H1 (cell line): ENCODE data around the gene GPR137. TPM values are rescaled to one million over a fixed set of nuclear protein-coding genes. Genes with fewer than 3 reads are reported as not detected.

Experiments used
- CTCF ChIA-PET: fragments of 300-600 bp; sonication (Branson Sonifier 250); formaldehyde crosslinking; loops from one replicate; lab custom pipeline; 2021; ENCODE audit not compliant: partially characterized antibody; lab: Charles Lee
- POLR2A ChIA-PET: fragments of 300-600 bp; sonication (Branson Sonifier 250); formaldehyde crosslinking; loops from one replicate; lab custom pipeline; 2021; ENCODE audit warnings: inconsistent platforms; ENCODE audit not compliant: partially characterized antibody; lab: Charles Lee
- DNase-seq, 2 experiments: peaks; one replicate each; pipeline versions ENCODE4 v3.0.0 to v3.0.0-alpha.2; 2010 to 2022; ENCODE audit warnings: low spot score in 2 of 2, low read depth in 1 of 2, mixed read lengths in 1 of 2
- FAIRE-seq: peaks from 2 replicates; lab custom pipeline; 2011; peaks lifted over from hg19 to GRCh38; lab: Jason Lieb, UNC
- H2AFZ ChIP-seq: 2 replicates; pipeline ENCODE4 v1.8.1; 2012; ENCODE audit warnings: low read length, inconsistent platforms
- H2AK5ac ChIP-seq: 2 replicates; pipeline ENCODE4 v1.6.1; 2013; ENCODE audit warnings: low read depth, low read length
- H2BK120ac ChIP-seq: replicated peaks from 2 replicates; pipeline ENCODE3; 2013; ENCODE audit warnings: low read depth, low read length, inconsistent platforms
- H2BK12ac ChIP-seq: 2 replicates; pipeline ENCODE4 v1.6.1; 2013; ENCODE audit warnings: low read depth, low read length
- H2BK15ac ChIP-seq: 2 replicates; pipeline ENCODE4 v1.6.1; 2013; ENCODE audit warnings: low read length
- H2BK20ac ChIP-seq: 2 replicates; pipeline ENCODE4 v1.6.1; 2013; ENCODE audit warnings: low read length
- H2BK5ac ChIP-seq: 2 replicates; pipeline ENCODE4 v1.6.1; 2013; ENCODE audit warnings: low read depth, low read length
- H3K14ac ChIP-seq: 2 replicates; pipeline ENCODE4 v1.6.1; 2013; ENCODE audit warnings: inconsistent platforms; ENCODE audit not compliant: insufficient read length
- H3K18ac ChIP-seq: 2 replicates; pipeline ENCODE4 v1.6.1; 2013; ENCODE audit warnings: low read length; ENCODE audit errors: extremely low read depth
- H3K23ac ChIP-seq: 2 replicates; pipeline ENCODE4 v1.6.1; 2013; ENCODE audit warnings: inconsistent platforms; ENCODE audit not compliant: insufficient read length
- H3K23me2 ChIP-seq: 2 replicates; pipeline ENCODE4 v1.6.1; 2013; ENCODE audit warnings: low read depth, low read length
- H3K27ac ChIP-seq: 2 replicates; pipeline ENCODE4 v1.6.1; 2011; ENCODE audit warnings: low read depth, low read length, inconsistent platforms
- H3K27me3 ChIP-seq, 4 experiments: replicated peaks in 1 of 4; 1 replicate in 1 of 4; 2 replicates in 3 of 4; pipeline versions ENCODE4 v1.6.1 to v1.8.1; 2011 to 2013; ENCODE audit warnings: low read length in 3 of 4, mild to moderate bottlenecking in 3 of 4, inconsistent platforms in 2 of 4, mixed read lengths in 2 of 4, moderate library complexity in 1 of 4; ENCODE audit not compliant: control insufficient read depth in 3 of 4, insufficient read depth in 3 of 4; ENCODE audit errors: extremely low read depth in 1 of 4
- H3K36me3 ChIP-seq, 4 experiments: 2 replicates each; pipeline versions ENCODE4 v1.6.1 to v1.8.1; 2011 to 2013; ENCODE audit warnings: mild to moderate bottlenecking in 4 of 4, low read length in 3 of 4, moderate library complexity in 2 of 4, control low read depth in 1 of 4, inconsistent platforms in 1 of 4; ENCODE audit not compliant: insufficient read depth in 4 of 4, control insufficient read depth in 2 of 4
- H3K4ac ChIP-seq: replicated peaks from 2 replicates; pipeline ENCODE3; 2013; ENCODE audit warnings: low read length, low read depth, mixed read lengths, inconsistent platforms; ENCODE audit not compliant: insufficient read length
- H3K4me1 ChIP-seq, 4 experiments: replicated peaks in 1 of 4; 1 replicate in 1 of 4; 2 replicates in 3 of 4; pipeline versions ENCODE4 v1.6.1 to v1.8.1; 2011 to 2013; ENCODE audit warnings: low read length in 3 of 4, inconsistent platforms in 2 of 4, mixed read lengths in 1 of 4; ENCODE audit not compliant: insufficient read depth in 4 of 4, control insufficient read depth in 3 of 4
- H3K4me2 ChIP-seq, 2 experiments: 2 replicates each; pipeline versions ENCODE4 v1.6.1 to v1.8.1; 2011 to 2013; ENCODE audit warnings: low read depth in 2 of 2, low read length in 2 of 2, control low read depth in 1 of 2, inconsistent platforms in 1 of 2, mild to moderate bottlenecking in 1 of 2; ENCODE audit not compliant: insufficient read depth in 1 of 2
- H3K4me3 ChIP-seq, 4 experiments: fragments of 200-600, 300-600 bp in 1 of 4; sonication (generic), shearing (Covaris generic), sonication (Bioruptor Twin) in 1 of 4; 2 replicates each; pipeline versions ENCODE4 v1.5.1 to v1.8.1; 2011 to 2016; ENCODE audit warnings: low read length in 4 of 4, low read depth in 3 of 4, control low read depth in 2 of 4, inconsistent platforms in 2 of 4, mild to moderate bottlenecking in 2 of 4, mixed read lengths in 1 of 4, moderate library complexity in 1 of 4; ENCODE audit not compliant: insufficient read depth in 2 of 4; ENCODE audit errors: extremely low read depth in 1 of 4
- H3K56ac ChIP-seq: replicated peaks from 2 replicates; pipeline ENCODE3; 2013; ENCODE audit warnings: low read depth, mild to moderate bottlenecking, mixed read lengths, low read length, inconsistent platforms; ENCODE audit not compliant: insufficient read length
- H3K79me1 ChIP-seq: 2 replicates; pipeline ENCODE4 v1.6.1; 2013; ENCODE audit warnings: low read depth, low read length, control low read depth
- H3K79me2 ChIP-seq, 2 experiments: 2 replicates each; pipeline versions ENCODE4 v1.6.1 to v1.8.1; 2012 to 2013; ENCODE audit warnings: low read length in 2 of 2, mild to moderate bottlenecking in 2 of 2, inconsistent platforms in 1 of 2; ENCODE audit not compliant: insufficient read depth in 2 of 2, control insufficient read depth in 1 of 2
- H3K9ac ChIP-seq, 4 experiments: replicated peaks in 1 of 4; 1 replicate in 1 of 4; 2 replicates in 3 of 4; pipeline versions ENCODE4 v1.6.1 to v1.8.1; 2011 to 2013; ENCODE audit warnings: low read depth in 3 of 4, low read length in 3 of 4, control low read depth in 2 of 4, mild to moderate bottlenecking in 2 of 4, moderate library complexity in 2 of 4, inconsistent platforms in 1 of 4; ENCODE audit errors: extremely low read depth in 1 of 4
- H3K9me3 ChIP-seq, 2 experiments: 2 replicates each; pipeline versions ENCODE4 v1.6.1 to v1.8.1; 2012 to 2013; ENCODE audit warnings: mild to moderate bottlenecking in 2 of 2, moderate library complexity in 2 of 2, control low read depth in 1 of 2, inconsistent platforms in 1 of 2, low read depth in 1 of 2, low read length in 1 of 2, mixed read lengths in 1 of 2; ENCODE audit not compliant: insufficient read depth in 2 of 2
- H4K20me1 ChIP-seq, 2 experiments: replicated peaks in 1 of 2; 2 replicates each; pipeline versions ENCODE3 to v1.8.1; 2011 to 2013; ENCODE audit warnings: inconsistent platforms in 2 of 2, low read length in 2 of 2, mild to moderate bottlenecking in 1 of 2; ENCODE audit not compliant: insufficient read depth in 2 of 2, control insufficient read depth in 1 of 2
- H4K5ac ChIP-seq: 2 replicates; pipeline ENCODE4 v1.6.1; 2013; ENCODE audit warnings: low read length, low read depth, mixed read lengths, inconsistent platforms; ENCODE audit not compliant: insufficient read length
- H4K8ac ChIP-seq: 2 replicates; pipeline ENCODE4 v1.8.0; 2013; ENCODE audit warnings: mild to moderate bottlenecking, moderate library complexity, low read length, inconsistent platforms; ENCODE audit not compliant: insufficient read depth; ENCODE audit errors: extremely low read depth
- H4K91ac ChIP-seq: replicated peaks from 2 replicates; pipeline ENCODE3; 2013; ENCODE audit warnings: low read length, mixed read lengths, inconsistent platforms; ENCODE audit not compliant: insufficient read length
- CREB1 ChIP-seq: IDR thresholded peaks from 2 replicates; pipeline ENCODE4 v1.6.1; 2012; ENCODE audit warnings: inconsistent platforms
- EZH2 ChIP-seq: fragments of 200-600 bp; sonication (generic); IDR thresholded peaks from 2 replicates; pipeline ENCODE4 v1.7.1; 2012; ENCODE audit warnings: low read depth, mild to moderate bottlenecking, moderate library complexity, low read length, inconsistent platforms; ENCODE audit not compliant: severe bottlenecking
- GTF2F1 ChIP-seq: IDR thresholded peaks from 2 replicates; pipeline ENCODE4 v1.6.1; 2012; ENCODE audit warnings: low read depth, low read length, improper control_type of control experiment, borderline replicate concordance
- HDAC2 ChIP-seq, 2 experiments: fragments of 300-600 bp in 1 of 2; sonication (generic) in 1 of 2; IDR thresholded peaks; 2 replicates each; pipeline ENCODE4 v1.6.1; 2011 to 2012; ENCODE audit warnings: low read depth in 2 of 2, low read length in 2 of 2, mild to moderate bottlenecking in 2 of 2, moderate library complexity in 2 of 2, borderline replicate concordance in 1 of 2, inconsistent platforms in 1 of 2
- PHF8 ChIP-seq: fragments of 200-600 bp; sonication (generic); conservative IDR thresholded peaks from 2 replicates; pipeline ENCODE4 v1.7.1; 2012; ENCODE audit warnings: low read depth, mild to moderate bottlenecking, inconsistent platforms, low read length, moderate library complexity
- POU5F1 ChIP-seq: IDR thresholded peaks from 2 replicates; pipeline ENCODE4 v1.6.1; 2011; ENCODE audit warnings: low read depth, mild to moderate bottlenecking, low read length, moderate library complexity
- RFX5 ChIP-seq: IDR thresholded peaks from 2 replicates; pipeline ENCODE4 v1.6.1; 2011; ENCODE audit warnings: low read depth, low read length, improper control_type of control experiment, borderline replicate concordance
- SIN3A ChIP-seq, 2 experiments: IDR thresholded peaks in 1 of 2; conservative IDR thresholded peaks in 1 of 2; 2 replicates each; pipeline ENCODE4 v1.6.1; 2011 to 2012; ENCODE audit warnings: low read length in 2 of 2, improper control_type of control experiment in 1 of 2, low read depth in 1 of 2, mild to moderate bottlenecking in 1 of 2
- SUZ12 ChIP-seq: fragments of 200-600 bp; sonication (generic); IDR thresholded peaks from 2 replicates; pipeline ENCODE4 v1.6.1; 2012; ENCODE audit warnings: mild to moderate bottlenecking, inconsistent platforms, low read length, moderate library complexity, mixed read lengths
- TEAD4 ChIP-seq: IDR thresholded peaks from 2 replicates; pipeline ENCODE4 v1.6.1; 2012; ENCODE audit warnings: low read depth, low read length, inconsistent platforms, mixed read lengths
- ZNF274 ChIP-seq: IDR thresholded peaks from 2 replicates; pipeline ENCODE4 v1.7.0; 2012; ENCODE audit warnings: low read length, borderline replicate concordance; ENCODE audit errors: extremely low read depth
- WGBS, 2 experiments: shearing (Covaris generic) in 1 of 2; methylation state at CpG; one replicate each; pipeline versions ENCODE4 v1.1.6 to v1.1.7; 2013 to 2015; ENCODE audit warnings: low lambda C conversion rate in 2 of 2, mixed read lengths in 2 of 2, inconsistent platforms in 1 of 2, low coverage in 1 of 2, missing lambda C conversion rate in 1 of 2; ENCODE audit not compliant: insufficient replicate concordance in 2 of 2, insufficient coverage in 1 of 2, insufficient read length in 1 of 2; ENCODE audit errors: extremely low coverage in 1 of 2, missing lambda C conversion rate in 1 of 2; 5-methylcytosine and 5-hydroxymethylcytosine counted together
- polyA plus RNA-seq, 7 experiments: library from polyadenylated mRNA; depleted of rRNA in 3 of 7; stranded (reverse) in 5 of 7; unstranded in 2 of 7; fragments of >200 nt in 5 of 7; fragments of 200-250 nt in 2 of 7; gene quantifications; 1 replicate in 5 of 7; 2 replicates in 1 of 7; 4 replicates in 1 of 7; pipeline versions ENCODE4 v1.2.1 to v1.2.3, GENCODE V29; 2011 to 2013; ENCODE audit warnings: missing spikeins in 2 of 7, mixed read lengths in 2 of 7
- total RNA-seq: library from RNA; stranded (reverse); fragmentation: NEBNext Ultra II Directional; extraction: Animal tissue kit (Norgen Biotek cat#: 25700); gene quantifications from 2 replicates; pipeline ENCODE4 v1.2.1, GENCODE V29; 2021
- TF ChIP-seq, protein P1 (sequence below): IDR thresholded peaks from 2 replicates; pipeline ENCODE4 v1.6.1; 2011; ENCODE audit warnings: low read length, improper control_type of control experiment

GPR137 gene
- total and polyA plus RNA-seq, 2 of the 8 experiments (the other 6 are each of a cell fraction or from before 2014, with no cell fraction given): 36.2 to 37.8 TPM

DNA sequence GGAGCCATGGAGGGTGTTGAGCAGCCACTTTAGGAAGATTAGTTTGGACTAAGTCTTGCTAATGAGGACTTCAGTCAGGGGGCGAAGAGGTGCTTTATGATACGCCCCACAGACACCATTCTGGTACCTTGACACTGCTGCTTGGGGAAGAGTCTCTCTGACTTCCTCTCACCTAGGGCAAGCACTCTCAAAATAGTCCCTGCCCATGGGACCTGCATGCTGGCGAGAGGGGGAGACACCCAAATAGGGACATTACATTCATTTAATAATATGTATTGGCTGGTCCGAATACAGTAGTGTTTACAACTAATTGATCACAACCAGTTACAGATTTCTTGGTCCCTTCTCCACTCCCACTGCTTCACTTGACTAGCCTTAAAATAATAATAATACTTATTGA is 10.1 kb downstream of the GPR137 start:
- no peak overlapping the region for H2BK5ac ChIP-seq
- no peak overlapping the region for H4K5ac ChIP-seq
- no peak overlapping the region for H3K9ac ChIP-seq
- peaks cover 0 to 32% (median 16%) of the 10 kb centered on the region in 4 experiments; a peak in 5 of 7 replicates for H3K4me1 ChIP-seq
- no peaks in the 10 kb centered on the region for H3K79me2 ChIP-seq
- H2AK5ac ChIP-seq: no peak overlapping the region
- ChIA-PET POLR2A (interaction anchor here (0.7 to 1.9 kb wide), 2 partner anchors 11 kb away, joined by 5 to 14 read pairs; partner anchors contain the start of genes BAD and GPR137), CTCF (interaction anchor here (0.7 to 2.6 kb wide), 6 partner anchors 8 to 64 kb away, joined by 3 to 10 read pairs (median 3); partner anchors contain the start of genes BAD, GPR137 and TRMT112)
- no peak overlapping the region for H2BK15ac ChIP-seq
- no peak overlapping the region for H3K18ac ChIP-seq
- no peak overlapping the region for H2AFZ ChIP-seq
- FAIRE-seq: no peak
- H3K79me1 ChIP-seq: no peaks in the 10 kb centered on the region
- H3K4ac ChIP-seq: no peak overlapping the region
- H2BK120ac ChIP-seq: no peak overlapping the region
- H4K91ac ChIP-seq: no peak overlapping the region
- WGBS, 2 experiments: 63% methylated on average over 4 of the region's 4 CpGs; no CpG with 5 or more reads in 1 of the 2 experiments
- H3K4me3 ChIP-seq: no peak overlapping the region
- peaks cover 90 to 100% (median 99%) of the 10 kb centered on the region in 4 experiments for H3K27me3 ChIP-seq
- H3K56ac ChIP-seq: no peak overlapping the region
- no peak overlapping the region for H3K23ac ChIP-seq
- no peak overlapping the region; a peak in 1 of 4 replicates for H3K4me2 ChIP-seq
- H4K20me1 ChIP-seq: peaks cover 3 to 19% of the 10 kb centered on the region in 2 experiments
- H2BK20ac ChIP-seq: no peak overlapping the region
- no peak overlapping the region for H2BK12ac ChIP-seq
- no peak overlapping the region for H3K14ac ChIP-seq
- DNase-seq: no peak
- H4K8ac ChIP-seq: no peak overlapping the region
- peaks cover 0 to 9% (median 0%) of the 10 kb centered on the region in 4 experiments; a peak in 1 of 8 replicates for H3K36me3 ChIP-seq
- H3K9me3 ChIP-seq: no peaks in the 10 kb centered on the region; a peak in 1 of 4 replicates
- no peak overlapping the region for H3K27ac ChIP-seq
- peaks cover 11% of the 10 kb centered on the region; the same call in 1 of the 2 replicates for H3K23me2 ChIP-seq
- no peak for TF ChIP-seq GTF2F1
- no peak for TF ChIP-seq POU5F1
- TF ChIP-seq SUZ12: no peak
- no peak for TF ChIP-seq HDAC2 (IDR thresholded peaks at IDR 0.05; ENCODE audit: borderline replicate concordance in 1 of 2, low read depth in 2 of 2, low read length in 2 of 2)
- no peak for TF ChIP-seq SIN3A (conservative IDR thresholded peaks at IDR 0.05 in 1 of 2, IDR thresholded peaks at IDR 0.05 in 1 of 2; ENCODE audit: low read depth in 1 of 2, low read length in 2 of 2)
- TF ChIP-seq RFX5: no peak
- no peak for TF ChIP-seq ZNF274
- TF ChIP-seq PHF8: no peak
- no peak for TF ChIP-seq CREB1
- TF ChIP-seq TEAD4: no peak
- TF ChIP-seq, protein P1, sequence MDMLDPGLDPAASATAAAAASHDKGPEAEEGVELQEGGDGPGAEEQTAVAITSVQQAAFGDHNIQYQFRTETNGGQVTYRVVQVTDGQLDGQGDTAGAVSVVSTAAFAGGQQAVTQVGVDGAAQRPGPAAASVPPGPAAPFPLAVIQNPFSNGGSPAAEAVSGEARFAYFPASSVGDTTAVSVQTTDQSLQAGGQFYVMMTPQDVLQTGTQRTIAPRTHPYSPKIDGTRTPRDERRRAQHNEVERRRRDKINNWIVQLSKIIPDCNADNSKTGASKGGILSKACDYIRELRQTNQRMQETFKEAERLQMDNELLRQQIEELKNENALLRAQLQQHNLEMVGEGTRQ: no peak
- no peak for TF ChIP-seq EZH2
